ENCODE measurements around the gene C1QTNF4.

The C1QTNF4 gene

DNA sequence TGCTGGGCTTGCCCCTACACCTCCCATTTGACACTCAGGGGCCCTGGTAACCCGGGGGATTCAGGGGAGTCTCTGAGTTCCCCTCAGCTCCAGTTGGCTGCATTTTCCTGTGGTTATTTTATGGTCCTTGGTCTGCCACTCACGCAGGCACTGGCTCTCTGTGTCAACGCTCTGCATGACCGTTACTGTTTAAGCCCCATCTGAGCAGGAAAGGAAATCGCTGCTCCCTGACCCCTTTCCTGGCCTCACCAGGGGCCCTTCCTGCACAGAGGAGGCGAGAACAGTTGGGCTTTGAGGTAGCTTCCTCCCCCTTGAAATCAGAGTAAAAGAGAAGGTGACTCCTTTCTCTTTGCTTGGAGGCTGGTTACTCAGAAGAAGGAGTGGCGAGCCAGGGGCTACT is 2.4 kb downstream of the C1QTNF4 start:
- Histone ChIP-seq H3K27ac (ENCODE audit: low read depth, low read length) (no peak overlapping the region), H3K4me3 (ENCODE audit: low read depth, low read length) (no peak overlapping the region), H3K79me2 (ENCODE audit: control insufficient read depth, insufficient read depth, low read length, poor library complexity) (no peaks in the 10 kb centered on the region), H3K9ac (ENCODE audit: low read length) (no peak overlapping the region), H3K79me1 (ENCODE audit: low read length) (no peaks in the 10 kb centered on the region), H3K14ac (ENCODE audit: low read length) (no peak overlapping the region), H3K18ac (ENCODE audit: low read length) (no peak overlapping the region), H3K4ac (ENCODE audit: low read depth, low read length) (no peak overlapping the region), H2BK12ac (ENCODE audit: low read length) (no peak overlapping the region), H3K36me3 (ENCODE audit: control insufficient read depth in 1 of 2, insufficient read depth in 2 of 2, low read length in 2 of 2) (no peaks in the 10 kb centered on the region), H3K27me3 (ENCODE audit: insufficient read depth, low read length) (peaks cover 35% of the 10 kb centered on the region), H3K9me3 (ENCODE audit: insufficient read depth, low read depth, low read length) (no peaks in the 10 kb centered on the region), H4K91ac (ENCODE audit: low read depth, low read length) (no peak overlapping the region), H4K8ac (ENCODE audit: low read depth, low read length) (no peak overlapping the region), H2AFZ (ENCODE audit: insufficient read depth, low read length, poor library complexity) (no peak overlapping the region), H2AK5ac (ENCODE audit: low read length) (no peak overlapping the region), H2BK120ac (ENCODE audit: insufficient read depth, low read length, poor library complexity) (no peak overlapping the region), H3K23ac (ENCODE audit: low read length) (no peak overlapping the region), H4K12ac (ENCODE audit: low read depth, low read length) (no peak overlapping the region), H2BK5ac (ENCODE audit: low read depth, low read length, poor library complexity) (no peak overlapping the region), H3K4me1 (ENCODE audit: control insufficient read depth in 1 of 2, insufficient read depth in 2 of 2, low read length in 2 of 2) (peaks cover 7 to 11% of the 10 kb centered on the region in 2 experiments), H3K4me2 (ENCODE audit: low read length) (no peak overlapping the region)
- no peak for DNase-seq
- no CpG with 5 or more reads among the region's 7 CpGs for WGBS (ENCODE audit: extremely low coverage, insufficient coverage, insufficient read length)

DNA sequence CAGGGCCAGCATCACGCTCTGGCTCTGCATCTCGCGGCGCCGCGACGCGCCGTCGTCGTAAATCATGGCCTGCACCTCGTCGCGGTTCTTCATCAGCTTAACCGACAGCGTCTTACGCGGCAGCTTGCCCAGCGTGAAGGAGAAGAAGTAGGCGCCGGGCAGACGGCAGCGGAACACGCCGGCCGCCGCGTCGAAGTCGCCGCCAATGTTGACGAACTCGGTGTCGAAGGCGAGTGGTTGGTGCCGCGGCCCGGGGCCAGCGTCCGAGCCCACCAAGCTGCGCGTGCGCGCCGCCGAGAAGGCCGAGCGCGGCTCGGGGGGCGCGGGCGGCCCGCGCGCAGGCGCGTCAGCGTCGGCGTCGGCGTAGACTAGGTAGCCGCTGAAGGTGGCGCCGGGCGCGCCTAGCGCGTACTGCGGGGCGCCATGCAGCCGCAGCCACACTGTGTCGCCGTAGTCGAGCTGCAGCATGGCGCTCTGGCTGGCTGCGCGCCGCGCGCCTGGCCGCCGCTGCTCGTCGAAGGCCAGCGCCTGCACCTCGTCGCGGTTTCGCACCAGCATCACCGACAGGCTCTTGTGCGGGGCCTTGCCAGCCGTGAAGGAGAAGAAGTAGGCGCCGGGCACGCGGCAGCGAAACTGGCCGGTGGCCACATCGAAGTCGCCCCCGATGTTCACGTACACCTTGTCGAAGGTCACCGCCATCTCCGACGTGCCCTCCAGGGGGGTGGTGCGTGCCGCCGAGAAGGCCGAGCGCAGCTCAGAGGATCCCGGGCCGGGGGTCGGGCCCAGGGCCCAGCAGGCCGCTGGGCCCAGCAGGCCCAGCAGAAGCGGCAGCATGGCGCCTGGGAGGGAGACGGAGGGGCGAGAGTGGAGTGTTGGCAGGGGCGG is 4.0 kb downstream of the C1QTNF4 start:
- no peaks in the 10 kb centered on the region for H3K79me1 ChIP-seq (ENCODE audit: low read length)
- no peak overlapping the region for H3K14ac ChIP-seq (ENCODE audit: low read length)
- no peak overlapping the region for H3K9ac ChIP-seq (ENCODE audit: low read length)
- no peak for DNase-seq
- H2BK5ac ChIP-seq (ENCODE audit: low read depth, low read length, poor library complexity), result no peak overlapping the region
- no peak overlapping the region for H3K23ac ChIP-seq (ENCODE audit: low read length)
- no peak overlapping the region for H4K91ac ChIP-seq (ENCODE audit: low read depth, low read length)
- H3K27me3 ChIP-seq (ENCODE audit: insufficient read depth, low read length), result peaks cover 29% of the 10 kb centered on the region
- H2AFZ ChIP-seq (ENCODE audit: insufficient read depth, low read length, poor library complexity), result no peak overlapping the region
- no peaks in the 10 kb centered on the region for H3K79me2 ChIP-seq (ENCODE audit: control insufficient read depth, insufficient read depth, low read length, poor library complexity)
- no peak overlapping the region for H4K8ac ChIP-seq (ENCODE audit: low read depth, low read length)
- no peak overlapping the region for H3K27ac ChIP-seq (ENCODE audit: low read depth, low read length)
- peaks cover under 1 to 3% of the 10 kb centered on the region in 2 experiments for H3K36me3 ChIP-seq (ENCODE audit: control insufficient read depth in 1 of 2, insufficient read depth in 2 of 2, low read length in 2 of 2)
- no peak overlapping the region for H4K12ac ChIP-seq (ENCODE audit: low read depth, low read length)
- no peak overlapping the region for H2AK5ac ChIP-seq (ENCODE audit: low read length)
- peaks cover 7 to 11% of the 10 kb centered on the region in 2 experiments for H3K4me1 ChIP-seq (ENCODE audit: control insufficient read depth in 1 of 2, insufficient read depth in 2 of 2, low read length in 2 of 2)
- H3K4ac ChIP-seq (ENCODE audit: low read depth, low read length), result no peak overlapping the region
- H2BK120ac ChIP-seq (ENCODE audit: insufficient read depth, low read length, poor library complexity), result no peak overlapping the region
- no peaks in the 10 kb centered on the region for H3K9me3 ChIP-seq (ENCODE audit: insufficient read depth, low read depth, low read length)
- no peak overlapping the region for H3K4me2 ChIP-seq (ENCODE audit: low read length)
- no peak overlapping the region for H3K18ac ChIP-seq (ENCODE audit: low read length)
- peak overlapping the region; percentile 39 for H3K4me3 ChIP-seq (ENCODE audit: low read depth, low read length)
- no peak overlapping the region for H2BK12ac ChIP-seq (ENCODE audit: low read length)
- no CpG with 5 or more reads among the region's 122 CpGs for WGBS (ENCODE audit: extremely low coverage, insufficient coverage, insufficient read length)

DNA sequence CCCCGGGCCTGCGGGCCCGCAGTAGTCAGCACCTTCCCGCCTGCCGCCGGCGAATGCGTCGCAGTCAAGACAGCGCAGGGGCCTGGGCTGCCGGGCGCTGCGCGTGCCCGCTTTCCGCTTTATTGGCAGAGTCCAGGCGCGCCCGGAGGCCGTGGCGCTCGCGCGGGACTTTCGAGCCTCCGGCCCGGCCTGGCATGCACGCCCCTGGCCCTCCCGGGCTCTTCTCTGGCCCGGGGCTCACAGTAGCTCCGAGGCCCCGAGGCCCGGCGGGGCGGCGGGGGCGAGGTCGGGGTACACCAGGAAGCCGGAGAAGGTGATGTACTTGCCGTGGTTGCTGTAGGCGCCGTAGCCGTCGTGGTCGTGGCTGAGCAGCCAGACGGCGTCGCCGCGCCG is 4.6 kb downstream of the C1QTNF4 start:
- H3K79me2 ChIP-seq (ENCODE audit: control insufficient read depth, insufficient read depth, low read length, poor library complexity), result no peaks in the 10 kb centered on the region
- peak overlapping the region; percentile 39 for H3K4me3 ChIP-seq (ENCODE audit: low read depth, low read length)
- H3K14ac ChIP-seq (ENCODE audit: low read length), result no peak overlapping the region
- H2BK12ac ChIP-seq (ENCODE audit: low read length), result no peak overlapping the region
- peaks cover 7 to 11% of the 10 kb centered on the region in 2 experiments for H3K4me1 ChIP-seq (ENCODE audit: control insufficient read depth in 1 of 2, insufficient read depth in 2 of 2, low read length in 2 of 2)
- no peak overlapping the region for H3K9ac ChIP-seq (ENCODE audit: low read length)
- no peak overlapping the region for H2BK5ac ChIP-seq (ENCODE audit: low read depth, low read length, poor library complexity)
- H3K27me3 ChIP-seq (ENCODE audit: insufficient read depth, low read length), result peaks cover 23% of the 10 kb centered on the region
- H2AFZ ChIP-seq (ENCODE audit: insufficient read depth, low read length, poor library complexity), result no peak overlapping the region
- no peak overlapping the region for H3K4ac ChIP-seq (ENCODE audit: low read depth, low read length)
- H2BK120ac ChIP-seq (ENCODE audit: insufficient read depth, low read length, poor library complexity), result no peak overlapping the region
- H3K23ac ChIP-seq (ENCODE audit: low read length), result no peak overlapping the region
- WGBS (ENCODE audit: extremely low coverage, insufficient coverage, insufficient read length), result no CpG with 5 or more reads among the region's 51 CpGs
- H3K27ac ChIP-seq (ENCODE audit: low read depth, low read length), result no peak overlapping the region
- H4K8ac ChIP-seq (ENCODE audit: low read depth, low read length), result no peak overlapping the region
- no peak overlapping the region for H4K12ac ChIP-seq (ENCODE audit: low read depth, low read length)
- no peak overlapping the region for H3K4me2 ChIP-seq (ENCODE audit: low read length)
- no peaks in the 10 kb centered on the region for H3K79me1 ChIP-seq (ENCODE audit: low read length)
- H3K36me3 ChIP-seq (ENCODE audit: control insufficient read depth in 1 of 2, insufficient read depth in 2 of 2, low read length in 2 of 2), result peaks cover 5 to 7% of the 10 kb centered on the region in 2 experiments
- no peak overlapping the region for H3K18ac ChIP-seq (ENCODE audit: low read length)
- no peak for DNase-seq
- H3K9me3 ChIP-seq (ENCODE audit: insufficient read depth, low read depth, low read length), result no peaks in the 10 kb centered on the region
- H2AK5ac ChIP-seq (ENCODE audit: low read length), result no peak overlapping the region
- no peak overlapping the region for H4K91ac ChIP-seq (ENCODE audit: low read depth, low read length)

DNA sequence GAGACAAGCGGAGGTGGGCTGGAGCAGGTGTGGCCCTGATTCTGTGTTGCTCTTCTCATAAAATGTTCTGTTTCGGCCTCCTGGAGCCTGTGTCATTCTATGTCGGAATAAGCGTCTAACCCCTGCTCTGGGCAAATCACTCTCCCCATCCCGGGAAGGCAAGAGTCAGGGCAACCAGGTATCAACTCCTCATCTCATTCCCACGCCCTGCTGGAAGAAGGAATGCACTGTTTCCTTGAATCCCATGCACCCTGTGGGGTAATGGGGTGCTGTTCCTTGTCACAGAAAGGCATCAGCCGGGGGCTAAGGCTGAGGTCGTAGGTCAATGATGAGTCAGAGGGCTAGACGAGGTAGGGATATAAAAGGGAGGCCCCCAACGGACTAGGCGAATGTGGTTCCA is 5.1 kb downstream of the C1QTNF4 start:
- Histone ChIP-seq H3K14ac (ENCODE audit: low read length) (no peak overlapping the region), H3K9ac (ENCODE audit: low read length) (no peak overlapping the region), H2AK5ac (ENCODE audit: low read length) (no peak overlapping the region), H3K4me1 (ENCODE audit: control insufficient read depth in 1 of 2, insufficient read depth in 2 of 2, low read length in 2 of 2) (peaks cover 6 to 7% of the 10 kb centered on the region in 2 experiments), H2BK5ac (ENCODE audit: low read depth, low read length, poor library complexity) (no peak overlapping the region), H3K4me2 (ENCODE audit: low read length) (no peak overlapping the region), H3K36me3 (ENCODE audit: control insufficient read depth in 1 of 2, insufficient read depth in 2 of 2, low read length in 2 of 2) (peaks cover 9% of the 10 kb centered on the region in 2 experiments), H3K27ac (ENCODE audit: low read depth, low read length) (no peak overlapping the region), H3K79me1 (ENCODE audit: low read length) (no peaks in the 10 kb centered on the region), H2AFZ (ENCODE audit: insufficient read depth, low read length, poor library complexity) (no peak overlapping the region), H2BK120ac (ENCODE audit: insufficient read depth, low read length, poor library complexity) (no peak overlapping the region), H3K27me3 (ENCODE audit: insufficient read depth, low read length) (peaks cover 19% of the 10 kb centered on the region), H3K79me2 (ENCODE audit: control insufficient read depth, insufficient read depth, low read length, poor library complexity) (no peaks in the 10 kb centered on the region), H4K12ac (ENCODE audit: low read depth, low read length) (no peak overlapping the region), H3K4me3 (ENCODE audit: low read depth, low read length) (no peak overlapping the region), H2BK12ac (ENCODE audit: low read length) (no peak overlapping the region), H4K8ac (ENCODE audit: low read depth, low read length) (no peak overlapping the region), H3K18ac (ENCODE audit: low read length) (no peak overlapping the region), H3K4ac (ENCODE audit: low read depth, low read length) (no peak overlapping the region), H4K91ac (ENCODE audit: low read depth, low read length) (no peak overlapping the region), H3K23ac (ENCODE audit: low read length) (no peak overlapping the region), H3K9me3 (ENCODE audit: insufficient read depth, low read depth, low read length) (no peaks in the 10 kb centered on the region)
- no peak for DNase-seq
- no CpG with 5 or more reads among the region's 11 CpGs for WGBS (ENCODE audit: extremely low coverage, insufficient coverage, insufficient read length)

Data from trophoblast cell (in vitro differentiated cells and primary cell).